AG09319 (cell line): ENCODE data around the gene PLCL1.

Experiments used
- DNase-seq: peaks from one replicate; pipeline ENCODE4 v3.0.0-alpha.2; 2010; ENCODE audit warnings: low read depth; ENCODE audit errors: extremely low read depth
- TF ChIP-seq, protein P1 (sequence below): IDR thresholded peaks from 2 replicates; pipeline ENCODE4 v1.5.1; 2011; ENCODE audit warnings: low read depth, mild to moderate bottlenecking, inconsistent platforms, low read length, moderate library complexity

Gene PLCL1

GRCh38 chr2:198084156-198084555 is 279.8 kb downstream of the PLCL1 start:
- DNase-seq = no peak
- TF ChIP-seq, protein P1, sequence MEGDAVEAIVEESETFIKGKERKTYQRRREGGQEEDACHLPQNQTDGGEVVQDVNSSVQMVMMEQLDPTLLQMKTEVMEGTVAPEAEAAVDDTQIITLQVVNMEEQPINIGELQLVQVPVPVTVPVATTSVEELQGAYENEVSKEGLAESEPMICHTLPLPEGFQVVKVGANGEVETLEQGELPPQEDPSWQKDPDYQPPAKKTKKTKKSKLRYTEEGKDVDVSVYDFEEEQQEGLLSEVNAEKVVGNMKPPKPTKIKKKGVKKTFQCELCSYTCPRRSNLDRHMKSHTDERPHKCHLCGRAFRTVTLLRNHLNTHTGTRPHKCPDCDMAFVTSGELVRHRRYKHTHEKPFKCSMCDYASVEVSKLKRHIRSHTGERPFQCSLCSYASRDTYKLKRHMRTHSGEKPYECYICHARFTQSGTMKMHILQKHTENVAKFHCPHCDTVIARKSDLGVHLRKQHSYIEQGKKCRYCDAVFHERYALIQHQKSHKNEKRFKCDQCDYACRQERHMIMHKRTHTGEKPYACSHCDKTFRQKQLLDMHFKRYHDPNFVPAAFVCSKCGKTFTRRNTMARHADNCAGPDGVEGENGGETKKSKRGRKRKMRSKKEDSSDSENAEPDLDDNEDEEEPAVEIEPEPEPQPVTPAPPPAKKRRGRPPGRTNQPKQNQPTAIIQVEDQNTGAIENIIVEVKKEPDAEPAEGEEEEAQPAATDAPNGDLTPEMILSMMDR = no peak

- DNase-seq = no peak
- TF ChIP-seq, protein P1 = no peak
Observed at GRCh38 chr2:198096002-198096401, 291.6 kb downstream of the PLCL1 start.

- no peak for DNase-seq
- TF ChIP-seq, protein P1 = no peak
Observed at GRCh38 chr2:198096965-198097364, 292.6 kb downstream of the PLCL1 start.

DNA sequence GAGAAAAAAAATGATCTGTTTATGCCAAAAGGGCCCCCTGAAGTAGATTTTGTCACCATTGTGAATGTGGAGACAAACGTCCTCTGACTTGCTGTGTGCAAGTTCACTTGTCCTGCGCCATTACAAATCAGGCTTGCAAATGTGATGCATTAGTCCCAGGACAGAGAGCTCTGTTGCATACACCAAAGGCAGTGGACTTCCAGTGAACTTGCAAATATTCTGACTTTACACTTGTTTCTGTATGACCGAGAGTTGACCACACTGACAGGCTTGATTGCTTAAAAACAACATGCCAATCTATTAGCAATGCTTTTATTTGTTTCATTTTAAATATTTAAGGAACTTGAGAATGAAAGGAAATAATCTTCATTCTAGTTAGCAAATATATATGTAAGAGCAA is 293.2 kb downstream of the PLCL1 start:
- TF ChIP-seq, protein P1 = no peak
- no peak for DNase-seq

- TF ChIP-seq, protein P1 = no peak
Observed at GRCh38 chr2:198098386-198098785, 294.0 kb downstream of the PLCL1 start.

DNA sequence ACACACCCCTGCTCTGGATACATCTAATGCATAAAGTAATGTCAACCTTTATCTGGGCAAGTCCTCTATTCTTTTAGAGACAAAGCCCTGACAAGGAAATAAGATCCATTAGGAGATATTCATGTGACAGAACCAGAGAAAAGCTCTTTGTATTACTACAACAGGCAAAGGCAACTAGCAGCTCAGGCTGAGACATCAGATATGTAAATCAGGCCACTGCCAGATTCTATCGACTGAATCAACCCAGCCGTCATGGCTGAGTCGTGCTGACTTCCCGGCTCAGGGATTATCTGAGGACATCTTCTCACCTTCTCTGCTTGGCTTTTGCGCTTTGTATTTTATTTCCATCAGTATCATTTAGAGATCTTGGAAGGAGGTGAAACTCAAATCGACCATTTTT is 294.5 kb downstream of the PLCL1 start:
- no peak for DNase-seq
- TF ChIP-seq, protein P1 = no peak

More at GRCh38 chr2:198098386-198098785, 294.0 kb downstream of the PLCL1 start:
- no peak for DNase-seq

DNA sequence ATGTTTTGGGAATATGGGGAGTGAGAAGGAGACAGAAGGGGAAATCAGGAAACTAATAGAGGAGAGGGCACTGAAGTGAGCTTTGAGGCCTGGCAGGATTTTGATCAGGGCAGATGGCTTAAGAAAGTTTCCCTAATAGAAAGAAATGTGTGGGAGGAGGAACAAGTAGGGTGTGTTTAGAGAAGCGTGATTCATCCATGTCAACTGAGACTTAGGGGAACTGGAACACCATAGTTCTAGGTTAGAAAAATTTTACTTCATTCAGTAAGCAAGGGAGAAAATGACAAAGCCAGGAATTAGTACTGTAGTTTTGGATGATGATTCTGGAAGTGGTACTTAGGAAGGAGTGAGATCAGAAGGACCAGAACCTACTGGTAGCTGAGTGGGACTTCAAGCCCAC is 296.0 kb downstream of the PLCL1 start:
- TF ChIP-seq, protein P1 = no peak
- no peak for DNase-seq
